GM18867 (cell line): ENCODE results near the gene G3BP1.
"Not testable (repeated sequence)": the region's sequence is repeated elsewhere in the genome, so short reads cannot be mapped to it uniquely, and the experiment has no call there.

Experiments used
- ATAC-seq: cut with Tn5 transposase; IDR thresholded peaks from one replicate; pipeline ENCODE4 v1.9.1; 2021; ENCODE audit warnings: mild to moderate bottlenecking, moderate library complexity; ENCODE audit not compliant: unreplicated experiment

Gene G3BP1

GRCh38 chr5:151855701-151856100 is 83.9 kb downstream of the G3BP1 start:
- no peak for ATAC-seq

DNA sequence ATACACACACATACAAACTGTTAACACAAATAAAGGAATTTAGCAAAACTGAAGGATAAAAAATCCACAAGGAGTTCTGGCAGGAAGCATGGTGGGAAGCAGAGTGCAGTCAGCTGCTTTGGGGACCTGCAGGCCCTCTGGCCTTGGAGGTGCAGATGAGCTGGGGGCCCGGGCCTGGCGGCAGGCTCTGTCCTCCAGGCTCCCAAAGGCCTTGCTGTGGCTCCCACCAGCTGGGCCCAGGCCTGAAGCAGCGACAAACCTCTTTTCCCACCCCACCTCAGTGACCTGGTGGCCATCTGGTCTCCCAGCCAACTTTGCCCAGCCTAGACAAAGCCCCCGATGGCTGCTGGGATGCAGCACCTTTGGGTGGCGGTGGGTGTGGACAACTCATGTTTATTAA is 85.1 kb downstream of the G3BP1 start:
- no peak for ATAC-seq

GRCh38 chr5:151860867-151861266 is 89.1 kb downstream of the G3BP1 start:
- ATAC-seq = not testable (repeated sequence)
